ENCODE data around the gene GRM7. TPM values are rescaled to one million over a fixed set of nuclear protein-coding genes. Genes with fewer than 3 reads are reported as not detected.

The GRM7 gene
- polyA plus RNA-seq, 1 donor from 2014 or later = 23.8 TPM

GRCh38 chr3:7272203-7272602, 411.3 kb downstream of the GRM7 start:
- TF ChIP-seq SMC3 (conservative IDR thresholded peaks at IDR 0.05; ENCODE audit: poor library complexity) = no peak
- TF ChIP-seq EP300 (conservative IDR thresholded peaks at IDR 0.05; ENCODE audit: poor library complexity, severe bottlenecking) = no peak
- no peak for TF ChIP-seq RAD21 (conservative IDR thresholded peaks at IDR 0.05)
- no peak for TF ChIP-seq EZH2 (IDR thresholded peaks at IDR 0.05; ENCODE audit: borderline replicate concordance, insufficient read depth, low read length, poor library complexity, severe bottlenecking)
- TF ChIP-seq POLR2AphosphoS5 (IDR thresholded peaks at IDR 0.05) = no peak
- no peak for TF ChIP-seq MXI1 (conservative IDR thresholded peaks at IDR 0.05; ENCODE audit: poor library complexity, severe bottlenecking)
- no peak for TF ChIP-seq TAF1 (IDR thresholded peaks at IDR 0.05; ENCODE audit: low read depth)
- no peak for TF ChIP-seq REST (IDR thresholded peaks at IDR 0.05; ENCODE audit: borderline replicate concordance)
- TF ChIP-seq CTCF (IDR thresholded peaks at IDR 0.05; ENCODE audit: poor library complexity, severe bottlenecking) = no peak
- no peaks in the 10 kb centered on the region for H4K20me1 ChIP-seq (ENCODE audit: insufficient read depth)
- H3K9me2 ChIP-seq (ENCODE audit: insufficient read depth, low read length) = no peaks in the 10 kb centered on the region
- H3K9me3 ChIP-seq (ENCODE audit: low read length) = no peaks in the 10 kb centered on the region
- no peak overlapping the region for H3K9ac ChIP-seq (ENCODE audit: low read length)
- no peaks in the 10 kb centered on the region for H3K36me3 ChIP-seq (ENCODE audit: insufficient read depth, low read length)
- no peak overlapping the region for H2AFZ ChIP-seq (ENCODE audit: low read depth, low read length)
- H3K79me2 ChIP-seq (replicated peaks; ENCODE audit: insufficient read depth, low read length) = no peaks in the 10 kb centered on the region
- no peak overlapping the region for H3K27ac ChIP-seq (ENCODE audit: low read length)
- H3K4me2 ChIP-seq (ENCODE audit: low read length) = no peak overlapping the region
- no peaks in the 10 kb centered on the region for H3K27me3 ChIP-seq (ENCODE audit: insufficient read depth, low read depth, low read length)
- H3F3A ChIP-seq (ENCODE audit: insufficient read depth, low read length, poor library complexity, severe bottlenecking) = no peaks in the 10 kb centered on the region
- H3K4me3 ChIP-seq (ENCODE audit: low read length) = no peak overlapping the region

- no peaks in the 10 kb centered on the region for H4K20me1 ChIP-seq (ENCODE audit: insufficient read depth)
- no peak overlapping the region for H3K4me2 ChIP-seq (ENCODE audit: low read length)
- no peak overlapping the region for H3K27ac ChIP-seq (ENCODE audit: low read length)
- no peaks in the 10 kb centered on the region for H3K79me2 ChIP-seq (replicated peaks; ENCODE audit: insufficient read depth, low read length)
- no peak overlapping the region for H2AFZ ChIP-seq (ENCODE audit: low read depth, low read length)
- no peaks in the 10 kb centered on the region for H3K9me2 ChIP-seq (ENCODE audit: insufficient read depth, low read length)
- H3K9ac ChIP-seq (ENCODE audit: low read length) = no peak overlapping the region
- H3K9me3 ChIP-seq (ENCODE audit: low read length) = no peaks in the 10 kb centered on the region
- H3K36me3 ChIP-seq (ENCODE audit: insufficient read depth, low read length) = no peaks in the 10 kb centered on the region
- no peaks in the 10 kb centered on the region for H3K27me3 ChIP-seq (ENCODE audit: insufficient read depth, low read depth, low read length)
- no peak overlapping the region for H3K4me3 ChIP-seq (ENCODE audit: low read length)
- TF ChIP-seq EP300 (conservative IDR thresholded peaks at IDR 0.05; ENCODE audit: poor library complexity, severe bottlenecking) (no peak), SMC3 (conservative IDR thresholded peaks at IDR 0.05; ENCODE audit: poor library complexity) (no peak), MXI1 (conservative IDR thresholded peaks at IDR 0.05; ENCODE audit: poor library complexity, severe bottlenecking) (no peak), TAF1 (IDR thresholded peaks at IDR 0.05; ENCODE audit: low read depth) (no peak), CTCF (IDR thresholded peaks at IDR 0.05; ENCODE audit: poor library complexity, severe bottlenecking) (no peak), EZH2 (IDR thresholded peaks at IDR 0.05; ENCODE audit: borderline replicate concordance, insufficient read depth, low read length, poor library complexity, severe bottlenecking) (no peak), POLR2AphosphoS5 (IDR thresholded peaks at IDR 0.05) (no peak), REST (IDR thresholded peaks at IDR 0.05; ENCODE audit: borderline replicate concordance) (no peak), RAD21 (conservative IDR thresholded peaks at IDR 0.05) (no peak)
- H3F3A ChIP-seq (ENCODE audit: insufficient read depth, low read length, poor library complexity, severe bottlenecking) = no peaks in the 10 kb centered on the region
Observed at GRCh38 chr3:7275396-7275795, 414.5 kb downstream of the GRM7 start.
